Nephron progenitor cell (in vitro differentiated cells): ENCODE results near the gene PARVG.

Experiments
- DNase-seq: peaks from one replicate; pipeline ENCODE4 v3.0.0; 2021
- H3K27ac Mint-ChIP-seq: 2 replicates; pipeline ENCODE4 v1.8.0; 2021; ENCODE audit warnings: mild to moderate bottlenecking, moderate library complexity, mixed read lengths
- H3K27me3 Mint-ChIP-seq: 2 replicates; pipeline ENCODE4 v1.8.0; 2021; ENCODE audit warnings: mild to moderate bottlenecking, low read depth, mixed read lengths; ENCODE audit not compliant: poor library complexity
- H3K36me3 Mint-ChIP-seq: 2 replicates; pipeline ENCODE4 v1.8.0; 2021; ENCODE audit warnings: low read depth, mixed read lengths
- H3K4me1 Mint-ChIP-seq: 2 replicates; pipeline ENCODE4 v1.8.0; 2021; ENCODE audit warnings: mixed read lengths
- H3K4me3 Mint-ChIP-seq: 2 replicates; pipeline ENCODE4 v1.8.0; 2021; ENCODE audit warnings: mild to moderate bottlenecking, moderate library complexity, mixed read lengths
- H3K9me3 Mint-ChIP-seq: 2 replicates; pipeline ENCODE4 v1.8.0; 2021; ENCODE audit warnings: mild to moderate bottlenecking, moderate library complexity, mixed read lengths
- CTCF ChIP-seq: fragments of 200-600 bp; sonication (generic); IDR thresholded peaks from 2 replicates; pipeline ENCODE4 v1.5.0; 2021; ENCODE audit warnings: antibody characterized with exemption

PARVG gene

GRCh38 chr22:44221710-44222475 is 41.2 kb downstream of the PARVG start:
- Mint-ChIP-seq H3K4me3 (no peak overlapping the region), H3K4me1 (peaks cover 16% of the 10 kb centered on the region), H3K9me3 (peaks cover 5% of the 10 kb centered on the region)

GRCh38 chr22:44224166-44224565 is 43.4 kb downstream of the PARVG start:
- peaks cover 16% of the 10 kb centered on the region for H3K4me1 Mint-ChIP-seq
- H3K27me3 Mint-ChIP-seq, result peaks cover 23% of the 10 kb centered on the region
- DNase-seq, result no peak
- H3K36me3 Mint-ChIP-seq, result no peaks in the 10 kb centered on the region
- TF ChIP-seq CTCF, result no peak
- H3K9me3 Mint-ChIP-seq, result peaks cover 24% of the 10 kb centered on the region
- H3K4me3 Mint-ChIP-seq, result no peak overlapping the region
- H3K27ac Mint-ChIP-seq, result no peak overlapping the region

More at GRCh38 chr22:44221710-44222475, 41.2 kb downstream of the PARVG start:
- no peak overlapping the region for H3K27ac Mint-ChIP-seq
- H3K27me3 Mint-ChIP-seq, result peaks cover 23% of the 10 kb centered on the region
- no peak for DNase-seq
- no peaks in the 10 kb centered on the region for H3K36me3 Mint-ChIP-seq
- no peak for TF ChIP-seq CTCF

GRCh38 chr22:44225091-44225689 is 44.5 kb downstream of the PARVG start:
- Mint-ChIP-seq H3K4me1 (peaks cover 8% of the 10 kb centered on the region), H3K27ac (no peak overlapping the region), H3K27me3 (peaks cover 25% of the 10 kb centered on the region), H3K4me3 (no peak overlapping the region), H3K9me3 (peaks cover 34% of the 10 kb centered on the region), H3K36me3 (no peaks in the 10 kb centered on the region)
- no peak for DNase-seq
- no peak for TF ChIP-seq CTCF

- peaks cover 8% of the 10 kb centered on the region for H3K4me1 Mint-ChIP-seq
- H3K36me3 Mint-ChIP-seq, result no peaks in the 10 kb centered on the region
- TF ChIP-seq CTCF, result no peak
- peaks cover 27% of the 10 kb centered on the region for H3K27me3 Mint-ChIP-seq
- DNase-seq, result no peak
- peaks cover 37% of the 10 kb centered on the region for H3K9me3 Mint-ChIP-seq
- H3K4me3 Mint-ChIP-seq, result no peak overlapping the region
- H3K27ac Mint-ChIP-seq, result no peak overlapping the region
These were observed 45.1 kb downstream of the PARVG start for GRCh38 chr22:44225812-44226211.

- H3K36me3 Mint-ChIP-seq, result no peaks in the 10 kb centered on the region
- no peak overlapping the region for H3K27ac Mint-ChIP-seq
- no peak for DNase-seq
- H3K4me3 Mint-ChIP-seq, result no peak overlapping the region
- peaks cover 34% of the 10 kb centered on the region for H3K9me3 Mint-ChIP-seq
- no peak for TF ChIP-seq CTCF
- H3K4me1 Mint-ChIP-seq, result no peaks in the 10 kb centered on the region
- H3K27me3 Mint-ChIP-seq, result peaks cover 26% of the 10 kb centered on the region
These were observed 48.6 kb downstream of the PARVG start for GRCh38 chr22:44229331-44229730.

- no peak for DNase-seq
- H3K9me3 Mint-ChIP-seq, result peaks cover 34% of the 10 kb centered on the region
- H3K4me3 Mint-ChIP-seq, result no peak overlapping the region
- H3K27ac Mint-ChIP-seq, result no peak overlapping the region
- no peaks in the 10 kb centered on the region for H3K4me1 Mint-ChIP-seq
- no peak for TF ChIP-seq CTCF
- H3K27me3 Mint-ChIP-seq, result peaks cover 24% of the 10 kb centered on the region
- H3K36me3 Mint-ChIP-seq, result no peaks in the 10 kb centered on the region
These were observed 49.1 kb downstream of the PARVG start for GRCh38 chr22:44229809-44230208.
